Frontal cortex (tissue), 1 donor: ENCODE results near the gene P3H4. TPM values are rescaled to one million over a fixed set of nuclear protein-coding genes. Genes with fewer than 3 reads are reported as not detected.

Experiments
- total RNA-seq: library from RNA; depleted of rRNA; stranded (reverse); fragments of >200 nt; gene quantifications from one replicate; pipeline ENCODE4 v1.2.3, GENCODE V29; 2014

P3H4 gene
- total RNA-seq, 1 donor from 2014 or later = 10.2 TPM

Other genes with a start within 250 kb of the P3H4 start
- gene KRT9, start 239.9 kb downstream of the P3H4 start, total RNA-seq = not detected
- gene KRT14, start 225.1 kb downstream of the P3H4 start, total RNA-seq = not detected
- gene KRT16, start 199.2 kb downstream of the P3H4 start, total RNA-seq = not detected
- under 0.01 TPM for gene KRT17, start 187.4 kb downstream of the P3H4 start, total RNA-seq
- 70.1 TPM for gene EIF1, start 123.1 kb downstream of the P3H4 start, total RNA-seq
- gene GAST, start 99.6 kb downstream of the P3H4 start, total RNA-seq = not detected
- gene HAP1, start 77.3 kb downstream of the P3H4 start, total RNA-seq = under 0.01 TPM
- gene JUP, start 25.2 kb downstream of the P3H4 start, total RNA-seq = 33.8 TPM
- gene FKBP10, start 1.1 kb upstream of the P3H4 start, total RNA-seq = 9.0 TPM
- gene NT5C3B, start 24.3 kb upstream of the P3H4 start, total RNA-seq = 131 TPM
- gene KLHL10, start 25.9 kb upstream of the P3H4 start, total RNA-seq = under 0.01 TPM
- gene KLHL11, start 53.5 kb upstream of the P3H4 start, total RNA-seq = 70.1 TPM
- 140 TPM for gene ACLY, start 107.0 kb upstream of the P3H4 start, total RNA-seq
- 3.3 TPM for gene ODAD4, start 118.7 kb upstream of the P3H4 start, total RNA-seq
- gene CNP, start 154.8 kb upstream of the P3H4 start, total RNA-seq = 50.5 TPM
- gene DNAJC7, start 205.5 kb upstream of the P3H4 start, total RNA-seq = 91.3 TPM
- 31.4 TPM for gene NKIRAS2, start 208.1 kb upstream of the P3H4 start, total RNA-seq
- gene C17orf113, start 238.7 kb upstream of the P3H4 start, total RNA-seq = 3.7 TPM